Measurements from ENCODE around the gene ANKRD37.
A peak's percentile ranks its signal among the peaks of the same experiment; 100 is the strongest.
"Not testable (repeated sequence)": the region's sequence is repeated elsewhere in the genome, so short reads cannot be mapped to it uniquely, and the experiment has no call there.

ANKRD37 gene, protein sequence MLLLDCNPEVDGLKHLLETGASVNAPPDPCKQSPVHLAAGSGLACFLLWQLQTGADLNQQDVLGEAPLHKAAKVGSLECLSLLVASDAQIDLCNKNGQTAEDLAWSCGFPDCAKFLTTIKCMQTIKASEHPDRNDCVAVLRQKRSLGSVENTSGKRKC

GRCh38 chr4:185396724-185397385, at the start of gene ANKRD37:
Gene ANKRD37, plus strand, starts transcription at chr4:185396841. Its CDS starts 83 bp downstream, at chr4:185396924.
- DNase-seq (ENCODE audit: low spot score): peak; percentile 85

DNA sequence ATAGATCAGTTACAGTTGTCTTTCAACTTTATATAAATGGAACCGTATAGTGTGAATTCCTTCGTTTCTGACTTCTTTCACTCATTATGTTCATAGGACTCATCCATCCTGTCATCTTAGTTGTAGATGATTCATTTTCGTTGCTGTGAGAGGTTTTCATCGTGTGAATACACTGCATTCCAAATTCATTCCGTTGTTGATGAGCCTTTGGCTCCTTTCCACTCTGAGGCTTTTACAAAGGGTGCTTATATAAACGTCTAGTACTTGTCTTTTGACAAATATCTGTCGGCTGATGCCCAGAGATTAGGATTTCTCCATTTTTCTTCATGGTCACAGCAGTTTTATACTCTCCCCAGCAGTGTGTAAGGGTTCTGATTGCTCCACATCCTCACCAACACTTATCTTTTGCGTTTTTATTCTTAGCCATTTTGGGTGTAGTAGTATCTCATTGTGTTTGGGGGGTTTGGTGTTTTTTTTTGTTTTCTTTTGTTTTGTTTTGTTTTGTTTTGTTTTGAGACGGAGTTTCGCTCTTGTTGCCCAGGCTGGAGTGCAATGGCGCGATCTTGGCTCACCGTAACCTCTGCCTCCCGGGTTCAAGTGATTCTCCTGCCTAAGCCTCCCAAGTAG, 49.6 kb upstream of the ANKRD37 start:
- no peak for DNase-seq (ENCODE audit: low spot score)

DNA sequence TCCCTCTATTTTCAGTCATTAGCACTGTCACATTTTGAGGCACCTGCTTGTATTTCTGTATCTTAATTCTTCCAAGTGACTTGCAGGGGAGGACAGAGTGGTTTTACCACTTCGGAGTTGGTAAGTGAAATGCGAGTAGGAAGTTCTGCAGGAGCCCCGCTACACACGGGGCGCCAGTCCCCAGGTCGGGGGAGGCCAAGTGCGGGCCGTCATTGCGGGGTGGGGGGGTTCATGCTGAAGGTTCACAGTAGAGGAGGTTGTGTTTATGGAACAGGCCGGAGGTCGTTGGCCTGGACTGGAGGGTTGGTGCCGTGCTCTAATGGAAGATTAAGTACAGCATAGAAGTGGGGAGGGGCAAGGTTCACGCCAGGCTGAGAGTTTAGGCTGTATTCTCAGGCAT, 45.0 kb upstream of the ANKRD37 start:
- no peak for DNase-seq (ENCODE audit: low spot score)

GRCh38 chr4:185352202-185352601, 44.4 kb upstream of the ANKRD37 start:
- DNase-seq (ENCODE audit: low spot score): no peak

- no peak for DNase-seq (ENCODE audit: low spot score)
These were observed 43.9 kb upstream of the ANKRD37 start for GRCh38 chr4:185352741-185353140.

DNA sequence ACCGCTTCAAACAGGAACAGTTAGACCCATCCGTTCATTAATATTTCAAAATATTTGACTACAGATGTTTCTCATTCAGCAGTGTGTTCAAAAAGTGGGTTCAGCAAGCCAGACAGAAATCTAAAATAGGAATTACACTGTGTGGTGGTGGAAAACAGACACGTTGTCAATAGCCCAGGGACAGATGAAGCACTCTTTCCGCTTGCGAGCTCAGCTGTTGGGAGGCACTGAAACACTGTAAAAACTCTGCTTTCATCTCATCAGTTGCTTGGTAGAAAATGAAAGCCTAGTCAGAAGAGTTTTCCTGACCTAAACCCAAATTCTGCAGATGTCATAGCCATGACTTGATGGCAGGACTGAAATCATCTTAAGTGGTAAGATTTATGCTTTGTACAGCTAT, 39.4 kb upstream of the ANKRD37 start:
- no peak for DNase-seq (ENCODE audit: low spot score)

- DNase-seq (ENCODE audit: low spot score): no peak
These were observed 38.8 kb upstream of the ANKRD37 start for GRCh38 chr4:185357733-185358440.

- DNase-seq (ENCODE audit: low spot score): peak; percentile 2
These were observed 38.1 kb upstream of the ANKRD37 start for GRCh38 chr4:185358514-185358913.

DNA sequence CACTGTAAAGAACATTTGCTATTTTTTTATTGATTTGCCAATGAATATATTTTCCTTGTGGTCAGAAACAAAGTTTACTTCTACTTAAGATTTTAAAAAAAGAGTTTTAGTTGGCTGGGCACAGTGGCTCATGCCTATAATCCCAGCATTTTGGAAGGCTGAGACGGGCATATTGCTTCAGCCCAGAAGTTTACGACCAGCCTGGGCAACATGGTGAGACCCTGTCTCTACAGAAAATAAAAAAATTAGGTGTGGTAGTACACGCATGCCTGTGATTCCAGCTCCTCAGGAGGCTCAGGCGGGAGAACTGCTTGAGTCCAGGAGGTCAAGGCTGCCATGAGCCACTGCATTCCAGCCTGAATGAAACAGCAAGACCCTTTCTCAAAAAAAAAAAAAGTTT, 37.7 kb upstream of the ANKRD37 start:
- no peak for DNase-seq (ENCODE audit: low spot score)

DNA sequence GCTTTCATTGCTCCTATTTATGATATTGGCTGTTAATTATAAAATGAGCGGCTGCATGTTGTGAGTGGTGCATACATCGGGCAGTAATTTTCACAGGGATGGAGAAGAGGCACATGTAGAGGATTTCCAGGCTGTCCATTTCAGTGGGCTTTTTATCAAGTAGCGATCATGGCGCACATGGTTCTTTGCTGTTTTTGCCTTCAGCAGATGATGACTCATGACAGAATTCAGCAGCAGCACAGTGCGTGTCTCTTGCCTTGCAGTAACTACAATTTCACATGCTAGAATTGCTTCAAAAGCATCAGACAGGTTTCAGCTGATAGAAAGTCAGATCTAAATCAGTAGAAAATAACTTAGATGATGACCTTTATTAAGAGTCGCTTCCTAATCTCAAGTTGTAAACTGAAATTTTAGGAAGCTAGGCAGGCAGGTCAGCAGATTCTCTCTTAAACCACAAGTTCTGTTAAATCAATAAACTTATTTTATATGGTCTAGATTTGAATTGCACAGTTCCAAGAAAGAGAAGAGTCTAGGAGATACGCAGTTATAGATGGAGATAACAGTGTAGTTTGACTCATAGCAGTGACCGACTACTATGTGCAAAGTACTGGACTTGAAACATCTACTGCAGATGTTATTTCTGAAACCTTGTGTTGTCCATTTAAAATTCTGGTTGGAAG, 36.7 kb upstream of the ANKRD37 start:
- DNase-seq (ENCODE audit: low spot score): no peak

GRCh38 chr4:185361872-185362271, 34.8 kb upstream of the ANKRD37 start:
- no peak for DNase-seq (ENCODE audit: low spot score)

- not testable (repeated sequence) for DNase-seq (ENCODE audit: low spot score)
These were observed 34.1 kb upstream of the ANKRD37 start for GRCh38 chr4:185362570-185362969.

- DNase-seq (ENCODE audit: low spot score): no peak
These were observed 33.4 kb upstream of the ANKRD37 start for GRCh38 chr4:185363251-185363650.

DNA sequence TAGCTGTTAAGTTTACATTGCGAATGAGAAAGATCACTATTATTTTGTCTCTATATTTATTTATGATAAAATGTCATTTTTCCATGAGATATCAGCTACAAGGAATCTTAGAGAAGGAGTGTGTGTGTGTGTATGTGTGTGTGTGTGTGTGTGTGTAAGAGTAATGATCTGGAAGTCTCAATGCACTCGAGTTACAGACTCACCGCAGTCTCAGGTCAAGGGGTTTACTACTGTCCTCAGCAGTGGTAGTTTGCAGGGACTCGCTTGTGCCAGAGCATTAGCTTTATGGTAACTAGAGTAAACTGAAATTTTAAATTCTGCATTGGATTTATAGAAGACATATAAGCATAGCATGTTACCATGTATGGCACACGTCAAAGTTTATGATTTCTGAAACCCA, 31.8 kb upstream of the ANKRD37 start:
- DNase-seq (ENCODE audit: low spot score): no peak

DNA sequence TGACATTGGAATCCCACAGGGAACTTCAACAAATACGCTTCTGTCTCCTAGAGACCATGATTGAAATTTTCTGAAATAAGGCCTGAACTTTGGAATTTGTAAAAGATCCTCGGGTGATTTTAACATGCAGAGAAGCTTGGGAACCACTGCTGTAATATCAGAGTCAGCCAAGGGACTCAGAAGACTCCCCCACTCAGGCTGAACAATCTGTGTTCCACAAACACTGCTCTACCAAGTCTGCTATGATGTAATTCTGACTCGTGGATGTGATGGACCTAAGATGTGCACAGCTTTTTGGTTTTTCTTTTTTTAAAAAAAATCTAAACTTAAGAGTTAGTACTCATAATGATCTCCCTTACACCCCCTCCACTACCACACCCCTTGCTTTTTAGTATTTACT, 26.9 kb upstream of the ANKRD37 start:
- DNase-seq (ENCODE audit: low spot score): no peak

GRCh38 chr4:185370268-185370949, 26.2 kb upstream of the ANKRD37 start:
- no peak for DNase-seq (ENCODE audit: low spot score)

GRCh38 chr4:185371702-185372101, 24.9 kb upstream of the ANKRD37 start:
- DNase-seq (ENCODE audit: low spot score): no peak

DNA sequence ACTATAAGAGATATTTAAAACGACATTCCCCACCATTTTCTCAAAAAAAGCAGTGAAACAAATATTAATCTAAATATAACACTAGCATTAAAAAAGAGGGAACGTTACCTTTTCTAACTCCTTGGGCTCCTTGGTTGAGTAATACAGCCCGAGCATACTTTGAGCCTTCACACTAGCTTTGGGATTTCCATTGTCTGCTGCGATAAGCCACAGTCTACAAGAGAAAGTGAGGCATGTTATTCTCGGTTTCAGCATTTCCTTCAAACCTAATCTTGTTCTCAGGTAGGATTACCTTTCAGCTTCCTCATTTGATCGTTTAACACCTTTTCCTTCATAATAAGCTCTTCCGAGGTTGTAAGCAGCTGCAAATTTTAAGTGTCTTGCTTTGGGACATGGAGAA, 22.6 kb upstream of the ANKRD37 start:
- DNase-seq (ENCODE audit: low spot score): no peak

GRCh38 chr4:185374573-185374972, 22.1 kb upstream of the ANKRD37 start:
- no peak for DNase-seq (ENCODE audit: low spot score)

GRCh38 chr4:185378264-185378663, 18.4 kb upstream of the ANKRD37 start:
- no peak for DNase-seq (ENCODE audit: low spot score)

GRCh38 chr4:185379326-185380295, 17.0 kb upstream of the ANKRD37 start:
- no peak for DNase-seq (ENCODE audit: low spot score)

All from kidney tubule cell (primary cell).